NCI-H2227 (cell line): Measurements from ENCODE around the gene SNAPC4.

Experiments used
- DNase-seq: peaks from one replicate; lab custom pipeline; 2025; ENCODE audit not compliant: unreplicated experiment; lab: John Stamatoyannopoulos, UW

Gene SNAPC4

GRCh38 chr9:136373300-136374182 is 26.4 kb downstream of the SNAPC4 start, which contains the start of gene CARD9:
TSS of gene CARD9 (minus strand) at chr9:136373669. CDS start at chr9:136372078, 1,591 bp downstream.
- DNase-seq: no peak

GRCh38 chr9:136372561-136373299 is 27.2 kb downstream of the SNAPC4 start:
- DNase-seq: no peak

- no peak for DNase-seq
These were observed 28.0 kb downstream of the SNAPC4 start for GRCh38 chr9:136372006-136372405.

DNA sequence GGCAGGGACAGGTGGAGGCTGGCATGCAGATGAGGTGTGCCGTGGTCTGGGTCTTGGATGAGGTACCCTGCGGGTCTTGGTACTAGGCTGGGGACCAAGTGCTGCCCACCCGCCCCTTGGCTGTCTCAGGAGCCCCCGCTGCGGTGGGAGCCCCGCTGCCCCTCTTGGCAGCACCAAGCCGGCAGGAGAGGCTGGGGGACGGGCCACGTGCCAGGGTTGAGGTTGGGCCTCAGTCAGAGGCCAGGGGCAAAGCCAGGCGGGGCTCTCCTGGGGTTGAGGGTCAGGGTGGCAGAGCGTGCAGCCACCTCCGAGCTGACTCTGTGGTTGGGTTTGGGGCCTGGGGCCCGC is 28.5 kb downstream of the SNAPC4 start:
- DNase-seq: no peak

- DNase-seq: no peak
These were observed 29.1 kb downstream of the SNAPC4 start for GRCh38 chr9:136370687-136371532.

GRCh38 chr9:136370037-136370436 is 29.9 kb downstream of the SNAPC4 start:
- no peak for DNase-seq

DNA sequence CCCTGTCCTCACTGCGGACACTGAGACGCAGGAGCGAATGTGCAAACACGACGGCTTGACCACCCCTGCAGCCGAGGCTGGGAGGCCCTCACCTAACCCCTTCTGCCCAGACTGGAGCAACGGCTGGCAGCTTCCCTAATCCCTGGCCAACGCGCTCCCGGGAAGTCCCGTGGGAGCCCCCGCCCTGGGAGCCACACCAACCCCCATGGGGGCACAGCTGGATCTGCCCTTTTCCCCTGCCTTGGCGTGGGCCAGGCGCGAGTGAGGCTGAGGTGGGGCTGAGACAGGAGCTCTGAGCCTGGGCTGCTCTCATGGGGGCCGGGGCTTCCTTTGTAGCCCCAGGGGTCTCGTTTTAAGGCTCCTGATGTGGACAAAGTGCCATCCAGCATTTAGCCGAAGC is 31.8 kb downstream of the SNAPC4 start:
- no peak for DNase-seq

DNA sequence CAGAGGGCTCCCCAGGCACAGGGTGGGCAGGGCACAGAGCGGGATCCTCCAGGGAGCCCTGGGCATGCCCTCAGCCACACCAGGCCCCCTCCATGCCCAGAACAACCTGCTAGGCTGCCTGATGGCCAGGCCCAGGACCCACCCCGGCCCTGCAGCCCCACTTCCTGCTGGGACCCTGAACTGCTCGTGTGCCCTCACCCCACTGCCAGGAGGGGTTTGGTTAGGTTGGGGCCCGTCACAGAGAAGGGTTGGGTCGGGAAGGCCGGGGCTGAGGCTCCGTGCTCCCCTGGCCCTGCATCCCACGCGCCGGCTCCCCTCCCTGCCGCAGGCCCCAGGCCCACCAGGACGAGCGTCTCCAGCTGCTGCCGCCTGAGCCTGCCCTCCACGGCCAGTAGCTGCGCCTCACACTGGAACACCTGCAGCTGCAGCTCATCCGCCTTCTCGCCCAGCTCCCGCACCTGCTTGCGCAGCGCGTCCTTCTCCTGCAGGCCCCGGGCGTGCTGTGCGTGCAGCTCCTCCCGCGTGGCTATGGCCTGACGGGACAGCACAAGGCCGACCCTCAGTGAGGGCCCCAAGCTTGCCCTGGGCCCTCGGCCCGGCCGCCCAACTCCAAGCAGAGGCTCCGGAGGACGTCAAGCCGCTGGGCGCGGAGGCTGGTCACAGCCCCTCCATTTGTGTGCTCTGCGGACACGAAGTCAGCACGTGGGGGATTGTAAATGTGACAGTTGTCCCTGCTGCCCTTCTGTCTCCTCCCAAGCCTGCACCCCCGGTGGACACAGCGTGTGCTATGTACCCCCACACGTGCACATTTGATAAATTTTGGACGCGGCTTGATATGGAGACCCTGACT is 32.4 kb downstream of the SNAPC4 start:
- DNase-seq: no peak

DNA sequence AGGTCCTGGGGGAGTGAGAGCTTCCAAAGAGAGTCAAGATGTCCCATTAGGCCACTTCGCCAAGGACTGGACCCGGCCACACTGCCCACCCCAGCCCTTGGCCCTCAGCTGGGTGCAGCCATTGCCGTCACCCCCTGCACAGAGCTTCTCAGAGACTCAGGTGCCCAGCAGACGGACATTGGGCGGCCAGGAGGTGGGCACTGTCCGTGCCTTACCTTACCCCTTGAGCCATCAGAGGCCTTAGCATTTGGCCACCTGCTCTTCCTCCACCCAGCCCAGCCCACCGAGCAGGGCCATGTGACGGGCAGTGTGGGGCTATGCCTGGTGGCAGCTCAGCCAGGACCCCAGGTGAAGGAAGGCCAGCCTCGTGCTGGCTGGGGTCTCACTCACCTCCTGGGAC is 33.1 kb downstream of the SNAPC4 start:
- no peak for DNase-seq

DNA sequence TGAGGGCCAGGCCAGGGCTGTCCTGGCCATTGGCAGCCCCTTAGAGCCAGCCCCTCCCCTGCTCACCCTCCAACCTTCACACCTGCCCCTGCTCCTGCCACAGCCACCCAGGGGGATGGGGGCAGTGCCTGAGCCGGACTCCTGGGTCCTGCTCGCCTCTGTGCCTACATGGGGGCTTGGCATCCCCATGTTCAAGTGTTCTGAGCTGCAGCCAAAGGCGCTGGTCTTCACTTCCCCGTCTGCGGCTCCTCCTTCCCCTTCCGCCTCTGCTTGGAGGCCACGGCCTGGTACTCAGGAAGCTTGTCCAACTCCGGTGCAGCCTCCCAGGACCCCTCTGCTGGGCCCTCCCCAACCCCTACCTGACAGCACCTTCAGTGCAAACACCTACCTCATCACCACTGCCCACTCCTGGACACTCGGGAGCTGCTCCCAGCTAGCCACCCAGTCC is 34.2 kb downstream of the SNAPC4 start:
- DNase-seq: no peak

GRCh38 chr9:136364942-136365774 is 34.8 kb downstream of the SNAPC4 start:
- DNase-seq: peak; percentile 60

DNA sequence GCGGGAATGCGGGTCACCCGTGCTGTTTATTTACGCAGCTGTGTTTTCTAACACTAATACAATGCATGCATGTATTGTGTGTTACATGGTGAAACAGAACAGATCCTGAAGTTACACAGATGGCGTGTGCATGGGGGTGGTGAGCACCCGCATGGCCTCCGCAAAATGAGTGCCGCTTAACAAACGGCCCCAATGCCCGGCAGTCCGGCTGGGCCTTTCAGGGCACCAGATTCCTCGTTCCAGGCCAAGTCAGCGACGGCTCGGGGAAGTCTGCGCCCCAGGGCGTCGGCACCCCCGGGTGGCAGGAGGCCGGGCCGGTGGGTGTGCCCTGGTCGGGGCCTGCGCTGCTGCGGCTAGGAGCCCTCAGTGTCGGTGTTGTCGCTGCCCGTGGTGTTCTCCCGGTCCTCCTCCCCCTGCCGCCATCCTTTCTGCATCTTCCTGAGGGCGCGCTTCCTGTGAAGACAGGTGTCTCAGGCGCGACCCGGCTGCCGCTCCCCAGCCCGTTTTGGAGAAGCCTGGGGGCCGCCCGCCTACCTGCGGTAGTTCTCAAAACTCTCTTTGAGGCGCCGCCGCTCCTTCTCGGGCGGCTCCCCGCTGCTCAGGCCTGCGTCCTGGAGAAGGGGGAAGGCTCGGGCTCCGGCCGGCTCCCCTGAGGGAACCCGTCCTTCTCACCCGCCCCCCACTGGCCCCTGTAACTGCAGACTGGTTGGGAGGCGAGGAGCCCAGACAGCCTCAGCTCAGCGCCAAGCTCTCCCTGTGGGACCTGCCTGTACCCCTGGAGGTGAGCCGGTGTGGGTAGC is 35.8 kb downstream of the SNAPC4 start:
- DNase-seq: no peak

GRCh38 chr9:136363106-136363948 is 36.6 kb downstream of the SNAPC4 start, which contains the start of gene DNLZ:
TSS of gene DNLZ (minus strand) at chr9:136363744. CDS start at chr9:136363714, 30 bp downstream.
- DNase-seq: peak; percentile 90

DNA sequence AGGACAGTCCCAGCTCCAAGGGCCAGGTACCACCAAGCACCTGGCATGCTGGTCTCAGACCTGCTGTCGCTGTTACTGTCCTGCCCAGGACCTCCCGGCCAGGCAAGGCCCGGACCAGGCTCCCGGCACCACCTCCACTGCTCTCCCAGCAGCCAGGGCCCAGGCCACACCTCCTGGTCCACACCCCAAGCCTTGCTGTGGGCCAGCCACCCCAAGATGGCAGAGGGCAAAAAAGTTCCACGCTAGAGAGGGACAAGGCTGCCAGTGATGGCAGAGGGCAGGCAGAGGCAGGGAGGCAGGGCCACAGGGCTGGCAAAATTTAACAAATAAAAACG is 37.6 kb downstream of the SNAPC4 start:
- DNase-seq: no peak

DNA sequence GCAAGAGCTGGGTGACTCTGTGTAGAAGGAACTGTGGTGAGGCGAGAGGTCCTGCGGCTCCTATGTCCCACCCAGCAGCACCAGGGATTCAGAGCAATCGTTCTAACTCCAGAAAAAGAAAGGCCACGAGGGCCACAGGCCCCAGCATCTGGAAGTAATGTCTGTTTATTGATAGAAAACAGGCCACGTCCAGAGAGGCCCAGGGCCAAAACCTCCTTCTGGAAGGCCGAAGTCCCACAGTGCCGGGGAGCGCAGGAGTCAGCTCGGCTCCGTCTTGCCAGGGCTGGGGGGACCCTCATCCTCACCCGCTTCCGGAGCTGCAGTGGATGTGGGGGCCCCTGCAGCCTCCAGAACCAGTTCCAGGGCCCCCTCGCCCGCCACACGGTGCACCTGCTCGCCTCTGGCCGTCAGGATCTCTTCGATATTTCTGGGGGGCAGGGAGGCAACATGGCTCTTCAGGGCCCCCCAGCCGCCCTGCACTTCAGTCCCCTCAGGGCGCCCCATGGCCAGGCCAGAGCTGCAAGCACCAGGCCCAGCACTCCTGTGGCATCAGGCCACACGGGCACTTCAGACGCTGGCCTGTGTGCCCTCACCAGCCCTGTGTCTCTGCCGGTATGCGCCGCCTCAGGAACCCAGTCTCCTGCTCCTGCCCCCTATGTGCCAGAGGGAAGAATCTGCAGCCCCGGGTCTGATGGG is 38.1 kb downstream of the SNAPC4 start:
- no peak for DNase-seq

GRCh38 chr9:136361047-136361753 is 38.8 kb downstream of the SNAPC4 start:
- no peak for DNase-seq
